ENCODE results near the gene GRPEL1. TPM values are rescaled to one million over a fixed set of nuclear protein-coding genes. Genes with fewer than 3 reads are reported as not detected.

GRPEL1 gene
- total and polyA plus RNA-seq, 8 donors, result 7.7 to 15.6 (median 11.3) TPM

DNA sequence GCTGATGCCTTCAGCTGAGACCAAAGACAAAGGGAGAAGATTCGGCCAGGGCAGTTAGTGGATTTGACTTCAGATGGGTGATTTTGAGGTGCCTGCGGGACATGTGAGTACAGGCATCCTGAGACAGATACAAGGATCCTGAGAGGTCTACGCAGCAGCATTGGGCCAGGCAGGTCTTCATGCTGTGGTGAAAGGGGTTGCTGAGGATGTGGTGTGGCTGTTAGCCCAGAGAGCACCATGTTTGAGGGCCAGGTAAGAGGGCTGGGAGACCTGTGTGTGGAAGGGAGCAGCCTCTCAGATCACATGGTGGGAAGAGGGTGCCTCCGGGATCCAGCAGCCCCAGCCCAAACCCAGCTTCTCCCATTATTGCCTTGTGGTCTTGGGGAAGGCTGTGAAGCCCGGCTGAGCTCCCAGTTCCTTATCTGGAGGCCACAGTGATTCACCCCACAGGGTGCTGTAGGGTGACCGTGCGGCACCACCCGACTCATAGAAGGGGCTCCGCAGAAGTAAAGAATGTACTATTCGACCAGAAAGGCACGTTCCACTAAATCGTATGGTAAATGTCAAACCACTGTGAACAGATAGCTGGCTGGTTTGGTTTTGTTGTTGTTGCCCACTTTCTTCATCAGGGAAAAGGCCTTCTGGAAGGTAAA, 52.4 kb downstream of the GRPEL1 start:
- WGBS, 2 donors, result 76 to 94% methylated on average over 12 of the region's 12 CpGs
- DNase-seq, result no peak

DNA sequence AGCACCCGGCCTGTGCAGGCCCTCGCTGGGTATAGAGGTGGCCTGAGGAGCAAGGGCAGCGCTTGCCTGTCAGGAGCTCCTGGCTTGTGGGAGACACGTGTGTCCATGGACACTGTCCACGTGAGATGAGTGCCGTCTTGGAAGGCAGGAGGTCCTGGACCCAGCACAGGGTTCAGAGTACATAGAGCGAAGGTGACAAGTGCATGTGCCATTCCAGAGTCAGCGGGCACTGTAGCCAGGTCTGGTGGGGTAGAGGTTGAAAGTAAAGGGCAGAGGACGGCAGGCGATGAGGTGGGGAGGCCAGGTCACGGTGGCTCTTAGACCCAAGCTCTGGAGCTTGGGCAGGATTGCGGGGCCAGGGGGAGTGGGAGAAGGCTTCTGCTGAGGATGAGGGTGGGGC, 53.0 kb downstream of the GRPEL1 start:
- 96% methylated on average over 12 of the region's 12 CpGs for WGBS, 2 donors
- Histone ChIP-seq H3K27me3 (no peaks in the 10 kb centered on the region), H3K27ac (no peak overlapping the region), H3K4me1 (no peaks in the 10 kb centered on the region), H3K4me3 (no peak overlapping the region), H3K36me3 (peaks cover 0 to 17% (median 0%) of the 10 kb centered on the region in 3 donors), H3K9me3 (no peaks in the 10 kb centered on the region)
- intact Hi-C loops (cut with DNase I), result no loop called here
- DNase-seq (no peak), ATAC-seq (no peak), FAIRE-seq (no peak)
- TF ChIP-seq, protein P1, sequence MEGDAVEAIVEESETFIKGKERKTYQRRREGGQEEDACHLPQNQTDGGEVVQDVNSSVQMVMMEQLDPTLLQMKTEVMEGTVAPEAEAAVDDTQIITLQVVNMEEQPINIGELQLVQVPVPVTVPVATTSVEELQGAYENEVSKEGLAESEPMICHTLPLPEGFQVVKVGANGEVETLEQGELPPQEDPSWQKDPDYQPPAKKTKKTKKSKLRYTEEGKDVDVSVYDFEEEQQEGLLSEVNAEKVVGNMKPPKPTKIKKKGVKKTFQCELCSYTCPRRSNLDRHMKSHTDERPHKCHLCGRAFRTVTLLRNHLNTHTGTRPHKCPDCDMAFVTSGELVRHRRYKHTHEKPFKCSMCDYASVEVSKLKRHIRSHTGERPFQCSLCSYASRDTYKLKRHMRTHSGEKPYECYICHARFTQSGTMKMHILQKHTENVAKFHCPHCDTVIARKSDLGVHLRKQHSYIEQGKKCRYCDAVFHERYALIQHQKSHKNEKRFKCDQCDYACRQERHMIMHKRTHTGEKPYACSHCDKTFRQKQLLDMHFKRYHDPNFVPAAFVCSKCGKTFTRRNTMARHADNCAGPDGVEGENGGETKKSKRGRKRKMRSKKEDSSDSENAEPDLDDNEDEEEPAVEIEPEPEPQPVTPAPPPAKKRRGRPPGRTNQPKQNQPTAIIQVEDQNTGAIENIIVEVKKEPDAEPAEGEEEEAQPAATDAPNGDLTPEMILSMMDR (IDR thresholded peaks at IDR 0.05), result no peak

More for the DNA sequence above, 52.4 kb downstream of the GRPEL1 start:
- Histone ChIP-seq H3K4me1 (no peaks in the 10 kb centered on the region), H3K4me3 (no peak overlapping the region), H3K27me3 (no peaks in the 10 kb centered on the region), H3K27ac (no peak overlapping the region), H3K9me3 (no peaks in the 10 kb centered on the region), H3K36me3 (peaks cover 0 to 17% (median 0%) of the 10 kb centered on the region in 3 donors)
- TF ChIP-seq, protein P1 (IDR thresholded peaks at IDR 0.05), result no peak
- FAIRE-seq, result no peak
- intact Hi-C loops (cut with DNase I), result no loop called here
- no peak for ATAC-seq

DNA sequence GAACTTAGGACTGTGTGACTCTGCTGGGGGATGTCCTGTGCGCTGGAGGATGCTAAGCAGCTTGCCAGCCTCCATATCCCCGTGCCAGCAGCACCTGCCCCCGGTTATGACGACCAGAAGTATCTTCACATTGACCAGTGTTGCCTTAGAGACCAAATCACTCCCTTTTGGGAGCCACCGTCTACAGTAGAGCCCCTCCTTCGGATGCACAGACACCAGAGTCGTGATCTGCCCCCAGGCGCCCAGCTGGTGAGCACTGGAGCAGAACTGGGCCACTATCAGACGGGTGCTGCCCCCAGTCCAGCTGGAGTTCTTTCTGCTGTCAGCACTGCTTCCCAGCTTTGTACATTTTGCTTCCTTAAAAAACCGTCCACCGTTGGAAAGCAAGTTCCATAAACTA, 54.7 kb downstream of the GRPEL1 start:
- H3K27me3 ChIP-seq, result no peaks in the 10 kb centered on the region
- FAIRE-seq, result no peak
- no peak for ATAC-seq
- intact Hi-C loops (cut with DNase I), result no loop called here
- H3K36me3 ChIP-seq, result peaks cover 0 to 17% (median 3%) of the 10 kb centered on the region in 3 donors
- no peak overlapping the region for H3K4me3 ChIP-seq
- no peaks in the 10 kb centered on the region for H3K9me3 ChIP-seq
- H3K27ac ChIP-seq, result no peak overlapping the region
- TF ChIP-seq, protein P1 (IDR thresholded peaks at IDR 0.05), result no peak
- no peaks in the 10 kb centered on the region for H3K4me1 ChIP-seq
- no peak for DNase-seq
- 88 to 94% methylated on average over 11 of the region's 11 CpGs for WGBS, 2 donors

DNA sequence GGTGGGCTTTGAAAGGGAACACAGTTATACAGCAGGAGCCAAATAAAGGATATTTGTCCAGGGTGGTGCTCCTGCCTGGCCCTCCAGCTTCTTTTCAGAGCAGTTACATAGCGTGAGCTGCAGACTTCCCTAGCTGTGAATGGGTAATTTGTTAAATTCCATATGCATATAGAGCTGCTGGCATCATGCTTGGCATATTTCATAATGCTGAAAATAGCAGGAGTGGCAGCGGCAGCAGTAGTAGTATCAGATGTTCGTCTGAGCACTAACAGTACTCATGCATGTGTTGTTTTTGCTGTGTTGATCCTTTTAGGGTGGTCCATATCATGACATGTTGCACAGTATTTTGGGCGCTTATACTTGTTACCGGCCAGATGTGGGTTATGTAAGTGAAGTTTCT, 58.3 kb downstream of the GRPEL1 start:
- Histone ChIP-seq H3K27ac (no peak overlapping the region), H3K27me3 (no peaks in the 10 kb centered on the region), H3K9me3 (no peaks in the 10 kb centered on the region), H3K4me3 (no peak overlapping the region), H3K36me3 (peaks cover 0 to 3% (median 0%) of the 10 kb centered on the region in 3 donors), H3K4me1 (no peaks in the 10 kb centered on the region)
- TF ChIP-seq, protein P1 (IDR thresholded peaks at IDR 0.05), result no peak
- ATAC-seq (no peak), DNase-seq (no peak), FAIRE-seq (no peak)
- WGBS, 2 donors, result 92 to 93% methylated on average over 5 of the region's 5 CpGs
- intact Hi-C loops (cut with DNase I), result no loop called here

Other genes starting within 250 kb of the GRPEL1 start
- gene TBC1D14, start 158.2 kb downstream of the GRPEL1 start, total RNA-seq, result 10 to 100 TPM; 11.6 to 23.9 (median 15.2) TPM
- gene TBC1D14, start 158.2 kb downstream of the GRPEL1 start, polyA plus RNA-seq, result 10 to 100 TPM in 1 of 2 donors, 1 to 10 TPM in 1; 8.9 to 16.2 TPM
- gene TADA2B, start 24.7 kb downstream of the GRPEL1 start, total RNA-seq, result 10 to 100 TPM; 14.0 to 26.2 (median 19.7) TPM
- 10 to 100 TPM in 1 of 2 donors, 1 to 10 TPM in 1; 9.6 to 11.0 TPM for gene TADA2B, start 24.7 kb downstream of the GRPEL1 start, polyA plus RNA-seq
- gene SORCS2, start 124.5 kb upstream of the GRPEL1 start, total RNA-seq, result 1 to 10 TPM in 1 of 6 donors, under 1 TPM in 5; 0.37 to 1.7 (median 0.66) TPM
- gene SORCS2, start 124.5 kb upstream of the GRPEL1 start, polyA plus RNA-seq, result under 1 TPM; 0.14 to 0.34 TPM